GM19452 (cell line): Measurements from ENCODE around the gene GET3.

Experiments used
- ATAC-seq: cut with Tn5 transposase; IDR thresholded peaks from one replicate; pipeline ENCODE4 v1.9.1; 2021; ENCODE audit not compliant: unreplicated experiment

GET3 gene

DNA sequence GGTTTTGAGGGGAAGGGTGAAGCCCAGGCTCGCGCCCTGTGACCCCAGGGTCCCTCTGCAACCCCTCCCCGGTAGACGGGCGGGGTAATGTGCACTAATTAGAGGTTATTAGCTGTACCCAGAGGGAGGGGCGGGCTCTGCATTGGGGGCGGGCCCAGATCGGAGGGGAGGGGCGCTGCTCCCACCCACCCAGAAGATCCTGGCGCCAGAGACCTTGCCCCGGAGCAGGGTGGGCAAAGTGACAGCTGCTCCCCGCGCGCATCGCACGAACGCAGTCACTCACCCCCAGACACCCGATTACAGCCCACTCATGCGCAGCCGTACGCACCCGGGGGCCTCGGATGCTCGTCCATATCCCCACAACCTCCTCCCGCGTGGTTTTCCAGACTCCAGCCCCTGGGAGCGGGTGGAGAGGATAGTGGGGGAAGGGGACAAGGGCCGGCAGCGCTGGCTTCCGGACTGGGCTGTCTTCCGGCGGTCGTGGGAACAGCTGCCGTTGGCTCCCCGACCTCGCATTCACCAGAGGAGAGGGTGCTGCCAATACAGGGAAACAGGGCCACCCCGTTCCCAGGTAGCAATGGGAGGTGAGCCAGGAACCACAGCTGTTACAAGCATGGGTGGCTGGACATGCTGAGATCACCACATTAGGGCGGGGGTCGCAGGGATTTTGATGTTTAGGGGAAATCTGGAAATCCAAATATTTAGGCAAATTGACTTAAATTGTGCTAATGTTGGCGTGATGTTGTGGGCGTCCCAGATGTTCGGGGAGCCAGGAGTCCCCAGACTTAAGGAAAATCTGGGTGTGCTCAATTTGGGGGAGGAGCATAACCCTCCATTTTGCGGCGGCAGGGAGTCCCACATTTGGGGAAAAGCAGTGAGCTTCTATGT lies 41.0 kb downstream of the GET3 start:
- no peak for ATAC-seq

- no peak for ATAC-seq
Observed at GRCh38 chr19:12778905-12779161, 41.5 kb downstream of the GET3 start.

GRCh38 chr19:12779162-12779993 lies 42.1 kb downstream of the GET3 start:
- no peak for ATAC-seq

DNA sequence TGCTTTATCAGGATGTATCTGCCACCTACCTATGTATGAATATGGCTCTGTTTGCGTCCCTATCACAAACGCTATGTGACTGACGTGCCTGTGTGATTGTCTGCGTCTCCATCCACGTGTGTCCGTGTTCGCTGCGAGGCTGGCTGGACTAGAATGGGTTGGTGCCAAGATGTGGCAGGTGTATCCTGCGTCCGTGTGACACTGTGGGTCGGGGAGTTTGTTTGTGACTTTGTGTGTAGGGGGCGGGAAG lies 44.8 kb downstream of the GET3 start:
- ATAC-seq: peak; percentile 12

- peak; percentile 37 for ATAC-seq
Observed at GRCh38 chr19:12782424-12783290, 45.4 kb downstream of the GET3 start.

GRCh38 chr19:12783291-12783848 lies 46.1 kb downstream of the GET3 start:
- no peak for ATAC-seq

GRCh38 chr19:12783849-12784393 lies 46.6 kb downstream of the GET3 start:
- ATAC-seq: no peak

- no peak for ATAC-seq
Observed at GRCh38 chr19:12784394-12784870, 47.1 kb downstream of the GET3 start.

DNA sequence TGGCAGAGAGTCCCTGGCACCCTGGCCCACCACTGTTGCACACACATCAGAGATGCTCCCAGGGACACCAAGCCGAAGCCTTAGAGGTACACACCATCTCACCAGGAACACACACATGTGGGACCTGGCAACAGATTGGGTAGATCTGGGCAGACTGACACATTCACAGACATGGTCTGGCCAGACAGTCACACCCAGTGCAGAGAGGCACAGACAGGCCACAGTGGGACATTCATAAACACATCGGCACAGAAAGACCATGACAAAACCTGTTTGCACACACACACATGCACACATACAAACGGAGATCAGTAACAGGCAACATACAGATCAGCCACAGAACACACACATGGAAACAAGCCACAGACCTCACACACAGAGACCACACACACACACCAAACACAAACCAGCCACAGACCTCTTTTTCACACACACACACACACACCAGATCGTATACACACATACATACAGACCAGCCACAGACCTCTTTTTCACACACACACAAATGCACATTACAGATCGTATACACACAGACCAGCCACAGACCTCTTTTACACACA lies 47.7 kb downstream of the GET3 start:
- ATAC-seq: no peak

DNA sequence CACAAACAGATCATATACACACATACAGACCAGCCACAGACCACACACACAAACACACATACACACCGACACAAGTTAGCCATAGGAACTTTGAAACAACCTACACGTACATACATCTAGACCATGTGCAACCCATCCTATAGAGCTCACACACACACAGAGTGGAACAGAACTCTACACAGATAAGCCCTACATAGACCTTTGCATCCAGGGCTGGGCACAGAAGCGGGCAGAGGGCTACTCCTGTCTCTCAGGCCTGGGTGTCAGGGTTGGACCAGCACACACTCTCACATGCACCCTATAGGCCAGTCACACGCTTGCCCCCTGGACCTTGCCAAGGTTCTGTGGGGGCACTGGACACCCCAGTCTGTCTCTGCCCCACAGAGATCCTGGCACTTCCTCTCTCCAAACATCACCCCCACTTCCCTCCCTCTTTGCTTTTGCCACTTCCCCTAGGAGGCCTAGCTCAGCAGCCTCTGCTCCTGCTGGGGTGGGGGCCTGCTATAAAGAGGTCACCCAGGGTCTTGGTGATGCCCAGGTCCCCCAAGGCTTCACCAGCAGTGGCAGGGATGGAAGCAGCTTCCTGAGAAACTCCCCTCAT lies 48.2 kb downstream of the GET3 start:
- ATAC-seq: no peak

GRCh38 chr19:12786141-12786870 lies 49.0 kb downstream of the GET3 start:
- no peak for ATAC-seq

- no peak for ATAC-seq
Observed at GRCh38 chr19:12786952-12787351, 49.7 kb downstream of the GET3 start.

DNA sequence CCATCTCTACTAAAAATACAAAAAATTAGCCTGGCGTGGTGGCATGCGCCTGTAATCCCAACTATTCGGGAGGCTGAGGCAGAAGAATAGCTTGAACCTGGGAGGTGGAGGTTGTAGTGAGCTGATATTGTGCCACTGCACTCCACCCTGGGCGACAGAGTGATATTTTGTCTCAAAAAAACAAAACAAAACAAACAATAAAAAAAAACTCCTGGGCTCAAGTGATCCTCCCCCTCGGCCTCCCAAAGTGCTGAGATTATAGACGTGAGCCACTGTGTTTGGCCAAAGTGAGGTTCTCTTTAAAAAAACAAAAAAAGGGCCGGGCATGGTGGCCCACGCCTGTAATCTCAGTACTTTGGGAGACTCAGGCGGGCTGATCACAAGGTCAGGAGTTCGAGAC lies 50.2 kb downstream of the GET3 start:
- ATAC-seq: no peak

DNA sequence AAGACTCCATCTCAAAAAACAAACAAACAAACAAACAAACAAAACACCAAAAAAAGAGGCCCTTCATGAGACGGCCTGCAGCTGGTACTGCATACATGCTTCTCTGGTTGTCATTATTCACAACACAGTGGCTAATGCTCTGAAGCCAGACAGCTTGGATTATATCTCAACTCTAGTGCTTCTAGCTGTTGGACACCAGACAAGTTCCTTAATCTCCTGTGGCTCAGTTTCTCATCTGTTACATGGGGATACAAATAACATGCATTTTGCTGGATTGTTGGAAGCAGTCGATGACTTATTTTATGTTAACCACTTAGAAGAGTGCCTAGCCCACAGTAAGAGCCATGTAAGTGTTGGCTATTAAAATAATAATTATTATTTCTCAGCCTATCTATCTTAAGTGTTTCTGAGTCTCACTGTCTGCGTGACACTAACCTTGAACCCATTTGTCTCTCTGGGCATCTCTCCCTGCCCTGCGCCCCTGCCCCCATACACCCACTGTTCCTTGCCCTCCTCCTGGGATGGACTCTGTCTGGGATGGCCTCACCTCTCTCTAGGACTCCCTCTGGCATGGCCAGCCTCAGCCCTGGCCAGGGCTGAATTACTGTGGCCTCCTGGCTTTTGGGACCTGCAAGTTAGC lies 50.9 kb downstream of the GET3 start:
- ATAC-seq: no peak

- ATAC-seq: no peak
Observed at GRCh38 chr19:12788682-12789097, 51.4 kb downstream of the GET3 start.

DNA sequence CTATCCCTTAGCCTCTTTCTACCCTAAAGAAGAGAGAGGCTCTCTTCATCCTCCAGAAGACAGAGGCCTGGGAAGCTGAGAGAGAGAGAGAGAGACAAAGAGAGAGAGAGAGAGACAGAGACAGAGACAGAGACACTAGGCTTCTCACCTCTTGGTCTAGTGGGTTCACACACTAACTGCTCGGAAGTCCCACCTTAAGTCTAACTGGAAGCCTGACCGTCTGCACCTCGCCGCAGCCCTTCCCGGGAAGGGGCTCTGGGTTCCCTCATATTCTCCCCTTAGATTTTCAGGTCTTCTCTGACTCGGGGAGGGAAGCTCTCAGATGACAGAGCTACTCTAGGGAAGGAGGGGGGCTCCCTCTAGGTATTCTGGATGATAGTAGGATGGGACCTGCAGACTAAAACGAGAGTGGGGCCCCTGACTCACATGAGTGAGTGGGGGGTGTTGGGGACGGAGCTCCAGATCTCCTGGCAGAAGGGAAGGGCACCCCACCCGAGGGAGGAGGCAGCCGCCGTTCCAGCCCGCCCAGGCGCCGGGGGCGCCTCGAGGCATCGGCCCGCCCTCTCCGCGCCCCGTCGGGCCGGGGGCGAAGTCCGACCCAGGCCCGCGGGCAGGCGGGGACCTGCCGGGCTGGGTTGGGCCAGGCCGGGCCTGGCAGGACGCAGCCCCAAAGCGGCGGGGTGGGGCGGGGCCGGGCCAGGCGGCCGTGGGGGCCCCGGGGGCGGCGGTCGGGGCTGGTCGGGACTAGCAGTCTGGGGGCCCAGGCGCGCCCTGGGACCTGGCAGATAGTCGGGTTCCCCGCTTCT lies 52.0 kb downstream of the GET3 start:
- ATAC-seq: no peak

DNA sequence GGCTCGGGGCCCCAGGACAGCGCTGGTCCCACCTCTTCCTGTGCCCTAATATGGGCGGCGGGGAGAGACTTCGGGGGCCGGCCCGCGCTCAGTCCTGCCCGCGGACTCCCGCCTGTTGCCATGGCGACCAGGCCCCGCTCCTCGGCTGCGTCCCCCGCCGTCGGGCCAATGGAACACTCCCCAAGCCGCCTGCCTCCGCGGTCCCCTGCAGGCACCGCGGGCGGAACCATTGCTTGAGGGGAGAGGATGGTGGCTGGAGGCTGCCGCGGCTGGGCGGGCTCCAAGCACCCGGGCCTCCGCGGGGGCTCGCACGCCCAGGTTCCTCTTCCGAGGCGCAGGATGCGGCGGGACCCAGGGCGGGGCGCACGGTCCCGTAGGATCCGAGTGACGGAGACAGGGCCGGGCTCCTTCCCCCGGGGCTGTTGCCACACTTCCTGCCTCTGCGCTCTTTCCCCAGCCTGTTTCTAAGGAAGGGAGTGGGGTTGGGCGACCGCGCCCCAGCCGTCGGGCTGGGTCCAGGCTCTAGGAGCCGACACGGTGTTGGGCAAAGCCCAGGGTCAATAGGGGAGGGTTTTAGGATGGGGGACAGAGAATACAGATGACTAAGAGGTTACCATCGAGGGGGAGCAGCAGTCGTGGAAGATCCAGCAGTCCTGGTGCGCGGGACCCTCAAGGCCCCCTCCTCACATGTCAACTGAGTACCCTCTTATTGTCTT lies 52.8 kb downstream of the GET3 start:
- ATAC-seq: peak; percentile 43
